ENCODE data around the gene NDUFA9.

NDUFA9 gene

DNA sequence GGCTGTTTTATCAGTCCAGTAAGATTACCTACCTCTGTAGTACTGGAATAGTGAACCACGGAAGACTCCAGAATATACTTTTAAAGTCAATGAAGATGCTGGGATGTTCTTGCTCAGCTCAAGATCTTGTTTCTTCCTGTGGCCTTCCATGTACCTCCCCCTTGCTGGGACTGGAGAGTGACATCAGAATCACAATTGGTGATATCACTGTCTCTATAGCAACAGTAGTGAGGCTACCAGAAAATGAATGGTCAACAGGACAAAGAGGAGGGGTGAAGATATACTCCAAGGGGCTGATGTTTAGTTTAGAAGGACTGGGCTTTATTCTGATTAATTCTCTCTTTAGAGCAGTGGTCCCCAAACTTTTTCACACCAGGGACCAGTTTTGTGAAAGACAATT lies 3.9 kb upstream of the NDUFA9 start:
- TF ChIP-seq CTCF (IDR thresholded peaks at IDR 0.05; ENCODE audit: low read depth, low read length): no peak
- no peak for DNase-seq (ENCODE audit: low read depth in 2 of 2)
- no peak overlapping the region for H3K4me3 ChIP-seq (replicated peaks in 1 of 2; ENCODE audit: low read depth in 2 of 2, low read length in 2 of 2)

- DNase-seq (ENCODE audit: low read depth in 2 of 2): peak; percentile 10 to 43
- TF ChIP-seq CTCF (IDR thresholded peaks at IDR 0.05; ENCODE audit: low read depth, low read length): no peak
- H3K4me3 ChIP-seq (replicated peaks in 1 of 2; ENCODE audit: low read depth in 2 of 2, low read length in 2 of 2): peak overlapping the region; percentile 69 to 83
These were observed 812 bp upstream of the NDUFA9 start for GRCh38 chr12:4648104-4648500.

- H3K4me3 ChIP-seq (replicated peaks in 1 of 2; ENCODE audit: low read depth in 2 of 2, low read length in 2 of 2): peak overlapping the region; percentile 69 to 83
- no peak for TF ChIP-seq CTCF (IDR thresholded peaks at IDR 0.05; ENCODE audit: low read depth, low read length)
- no peak for DNase-seq (ENCODE audit: low read depth in 2 of 2)
These were observed 396 bp downstream of the NDUFA9 start for GRCh38 chr12:4649358-4649661.

- no peak for TF ChIP-seq CTCF (IDR thresholded peaks at IDR 0.05; ENCODE audit: low read depth, low read length)
- DNase-seq (ENCODE audit: low read depth in 2 of 2): peak in 1 of 2 donors; percentile 3
- H3K4me3 ChIP-seq (replicated peaks in 1 of 2; ENCODE audit: low read depth in 2 of 2, low read length in 2 of 2): no peak overlapping the region
These were observed 4.3 kb downstream of the NDUFA9 start for GRCh38 chr12:4653257-4653656.

GRCh38 chr12:4653691-4654090 lies 4.8 kb downstream of the NDUFA9 start:
- no peak for DNase-seq (ENCODE audit: low read depth in 2 of 2)

DNA sequence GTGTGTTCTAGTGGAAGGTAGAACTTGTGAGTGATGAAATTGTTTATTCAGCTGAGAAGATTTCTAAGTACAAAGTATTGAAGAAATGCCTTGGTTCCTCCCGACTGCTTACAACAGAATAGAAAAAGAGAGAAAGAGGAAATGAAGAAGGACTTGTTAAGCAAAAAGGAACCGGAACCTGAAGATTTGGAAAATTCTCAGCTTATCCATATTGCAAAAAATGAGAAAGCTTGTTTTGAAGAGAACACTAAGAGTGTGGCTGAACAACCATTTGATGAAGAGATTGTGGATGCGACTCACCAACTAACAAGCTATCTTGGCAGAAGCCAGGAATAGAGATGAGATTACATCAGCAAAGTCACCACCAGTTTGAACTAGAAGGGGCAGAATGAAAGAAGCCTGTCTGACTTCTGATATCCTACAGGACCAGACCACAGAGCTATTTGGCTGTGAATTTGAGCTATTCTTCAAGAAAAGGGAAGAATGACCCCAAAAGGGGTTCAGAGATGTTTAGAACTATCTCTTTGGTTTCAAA lies 15.1 kb downstream of the NDUFA9 start:
- TF ChIP-seq CTCF (IDR thresholded peaks at IDR 0.05; ENCODE audit: low read depth, low read length): no peak
- DNase-seq (ENCODE audit: low read depth in 2 of 2): peak; percentile 26 to 76

More at GRCh38 chr12:4653691-4654090, 4.8 kb downstream of the NDUFA9 start:
- no peak overlapping the region for H3K4me3 ChIP-seq (replicated peaks in 1 of 2; ENCODE audit: low read depth in 2 of 2, low read length in 2 of 2)
- no peak for TF ChIP-seq CTCF (IDR thresholded peaks at IDR 0.05; ENCODE audit: low read depth, low read length)

GRCh38 chr12:4665236-4665635 lies 16.3 kb downstream of the NDUFA9 start:
- TF ChIP-seq CTCF (IDR thresholded peaks at IDR 0.05; ENCODE audit: low read depth, low read length): no peak
- no peak overlapping the region for H3K4me3 ChIP-seq (replicated peaks in 1 of 2; ENCODE audit: low read depth in 2 of 2, low read length in 2 of 2)
- no peak for DNase-seq (ENCODE audit: low read depth in 2 of 2)

More for the DNA sequence above, 15.1 kb downstream of the NDUFA9 start:
- H3K4me3 ChIP-seq (replicated peaks in 1 of 2; ENCODE audit: low read depth in 2 of 2, low read length in 2 of 2): no peak overlapping the region

Measured in cardiac fibroblast (primary cell).